HG02798 (cell line): ENCODE measurements around the gene SLC18A3.

Source experiments
- ATAC-seq: cut with Tn5 transposase; IDR thresholded peaks from one replicate; pipeline ENCODE4 v1.9.1; 2021; ENCODE audit warnings: mild to moderate bottlenecking; ENCODE audit not compliant: unreplicated experiment, poor library complexity

Gene SLC18A3

DNA sequence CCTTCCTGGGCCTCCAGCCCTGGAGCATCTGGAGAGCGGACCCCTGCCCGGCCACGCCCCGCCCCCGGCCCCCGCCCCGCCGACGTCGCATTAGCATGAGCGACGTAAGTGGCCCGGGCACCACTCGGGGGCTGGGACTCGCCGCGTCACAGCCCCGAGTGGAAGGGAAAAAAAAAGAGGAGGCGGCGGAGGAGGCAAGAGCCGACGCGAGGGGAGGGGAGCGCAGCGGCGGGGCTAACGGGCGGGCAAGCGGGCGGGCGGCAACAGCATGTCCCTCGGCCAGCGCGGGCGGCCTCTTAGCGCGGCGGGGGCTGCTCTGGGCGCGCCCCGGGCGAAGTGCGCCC is at the start of gene SLC18A3:
SLC18A3 (plus strand) TSS at position 197 of the 344 bp plus-strand sequence. CDS start 431 bp downstream, outside the sequence.
- ATAC-seq, result no peak

GRCh38 chr10:49560526-49560925 is 49.6 kb upstream of the SLC18A3 start:
- no peak for ATAC-seq

- ATAC-seq, result no peak
Observed at GRCh38 chr10:49562893-49563292, 47.2 kb upstream of the SLC18A3 start.

GRCh38 chr10:49564461-49565009 is 45.6 kb upstream of the SLC18A3 start:
- no peak for ATAC-seq

GRCh38 chr10:49567810-49568209 is 42.3 kb upstream of the SLC18A3 start:
- ATAC-seq, result peak; percentile 9

DNA sequence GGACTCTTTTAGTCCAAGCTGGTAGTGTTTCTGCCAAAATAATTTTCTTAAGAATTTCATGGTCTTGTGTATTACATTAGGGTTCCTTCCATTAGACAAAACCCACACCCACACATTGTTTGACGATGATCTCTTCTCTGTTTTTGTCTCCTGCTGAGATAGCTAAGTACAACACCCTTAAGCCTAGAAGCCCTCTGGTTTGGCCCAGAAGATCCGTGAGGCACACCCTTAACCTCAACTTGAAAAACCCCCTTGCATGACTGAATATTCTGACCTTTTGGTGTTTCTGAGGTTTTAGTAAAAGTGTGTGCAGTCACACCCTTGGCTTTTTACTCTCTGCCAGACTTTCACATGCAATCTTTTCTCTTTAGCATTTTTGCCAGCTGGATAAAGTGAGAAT is 41.9 kb upstream of the SLC18A3 start:
- peak; percentile 79 for ATAC-seq

GRCh38 chr10:49569031-49569631 is 41.0 kb upstream of the SLC18A3 start:
- no peak for ATAC-seq

GRCh38 chr10:49571388-49571787 is 38.7 kb upstream of the SLC18A3 start:
- ATAC-seq, result no peak

- no peak for ATAC-seq
Observed at GRCh38 chr10:49572594-49573114, 37.5 kb upstream of the SLC18A3 start.

GRCh38 chr10:49575489-49576072 is 34.5 kb upstream of the SLC18A3 start:
- no peak for ATAC-seq

DNA sequence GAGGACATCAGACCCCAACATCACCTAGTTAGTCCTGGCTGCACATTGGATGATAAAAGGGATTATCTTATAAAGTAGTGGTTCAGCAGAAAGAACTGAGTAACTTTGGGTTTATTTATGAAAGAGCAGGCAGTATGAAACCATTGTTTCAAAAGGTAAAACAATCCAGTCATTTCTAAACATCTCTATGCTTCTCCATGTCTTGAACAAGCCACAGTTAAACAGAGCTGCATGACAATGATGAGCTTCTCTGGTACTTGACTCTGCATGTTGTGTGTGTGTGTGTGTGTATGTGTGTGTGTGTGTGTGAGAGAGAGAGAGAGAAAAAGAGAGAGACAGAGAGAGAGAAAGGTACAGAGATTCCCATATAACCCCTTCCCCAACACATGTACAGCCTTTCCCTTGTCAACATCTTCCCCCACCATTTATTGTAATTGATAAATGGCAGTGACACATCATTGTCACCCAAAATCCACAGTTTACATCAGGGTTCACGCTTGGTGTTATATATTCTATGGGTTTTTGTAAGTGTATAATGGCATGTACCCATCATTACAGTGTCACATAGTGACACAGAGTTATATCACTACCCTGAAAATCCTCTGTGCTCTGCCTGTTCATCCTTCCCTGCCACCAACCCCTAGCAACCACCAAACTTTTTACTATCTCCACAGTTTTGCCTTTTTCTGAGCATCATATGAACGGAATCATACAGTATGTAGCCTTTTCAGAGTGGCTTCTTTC is 32.8 kb upstream of the SLC18A3 start:
- ATAC-seq, result no peak

GRCh38 chr10:49578392-49578791 is 31.7 kb upstream of the SLC18A3 start:
- ATAC-seq, result no peak

GRCh38 chr10:49579621-49580020 is 30.5 kb upstream of the SLC18A3 start:
- ATAC-seq, result no peak

- ATAC-seq, result no peak
Observed at GRCh38 chr10:49585387-49585786, 24.7 kb upstream of the SLC18A3 start.

DNA sequence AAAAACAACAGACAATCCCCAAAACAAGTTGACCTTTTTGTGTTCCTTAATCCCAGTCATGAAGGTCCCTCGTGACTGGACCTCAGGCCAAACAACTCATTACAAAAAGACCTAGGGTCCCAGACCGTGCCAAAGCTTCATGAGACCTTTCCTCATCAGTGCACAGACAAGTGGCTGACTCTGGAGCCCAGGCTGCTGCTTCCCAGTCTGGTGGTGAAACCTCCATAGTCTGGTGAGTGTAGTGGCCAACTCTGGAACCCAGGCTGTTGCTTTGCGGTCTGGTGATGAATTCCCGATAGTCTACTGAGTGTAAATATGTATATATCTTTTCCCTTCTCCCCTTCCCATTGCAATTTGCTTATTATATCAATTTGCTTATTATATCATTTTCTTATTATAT is 22.1 kb upstream of the SLC18A3 start:
- no peak for ATAC-seq

GRCh38 chr10:49592726-49593563 is 17.2 kb upstream of the SLC18A3 start:
- ATAC-seq, result peak; percentile 84

GRCh38 chr10:49593564-49593875 is 16.6 kb upstream of the SLC18A3 start:
- ATAC-seq, result no peak

DNA sequence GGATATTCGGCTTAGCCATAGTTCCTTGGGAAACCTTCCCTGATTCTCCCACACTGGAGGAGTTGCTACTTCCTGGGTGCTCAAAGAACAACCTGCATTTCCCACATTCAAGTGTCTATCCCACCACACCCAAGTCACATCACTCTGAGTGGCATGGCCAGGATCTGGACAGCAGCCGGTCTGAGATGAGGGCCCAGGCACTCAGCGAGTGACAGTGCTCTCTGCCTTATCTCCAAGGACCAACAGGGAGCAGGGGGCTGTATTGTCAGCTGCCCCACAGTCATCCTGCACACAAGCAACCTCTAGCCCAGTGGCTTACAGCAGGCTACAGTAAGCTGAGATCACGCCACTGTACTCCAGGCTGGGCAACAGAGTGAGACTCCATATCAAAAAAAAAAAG is 16.1 kb upstream of the SLC18A3 start:
- ATAC-seq, result no peak

DNA sequence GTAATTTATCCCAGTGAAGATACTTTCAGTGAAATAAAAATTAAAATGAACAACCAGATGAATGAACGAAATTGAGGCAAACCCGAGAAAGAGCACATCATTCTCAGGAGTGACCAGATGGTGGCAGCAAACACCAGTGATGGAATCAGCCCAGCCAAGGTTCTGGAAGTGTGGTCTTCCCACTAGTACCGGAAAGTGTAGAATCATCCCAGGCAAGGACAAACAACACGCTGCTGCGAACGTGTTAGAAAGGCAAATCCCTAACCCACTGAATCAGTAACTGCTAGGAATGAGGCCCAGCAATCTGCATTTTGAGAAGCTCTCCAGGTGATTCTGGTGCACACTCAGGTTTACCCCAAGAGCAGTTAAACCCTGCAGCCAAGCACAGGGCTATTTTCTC is 15.5 kb upstream of the SLC18A3 start:
- ATAC-seq, result no peak

- no peak for ATAC-seq
Observed at GRCh38 chr10:49595003-49595712, 15.0 kb upstream of the SLC18A3 start.
